Fibroblast of skin of right quadriceps (primary cell): ENCODE results near the gene GRIP2.

ENCODE experiments used
- DNase-seq: peaks from one replicate; pipeline ENCODE4 v3.0.0-alpha.2; 2013

The GRIP2 gene

GRCh38 chr3:14561051-14561960, 21.2 kb upstream of the GRIP2 start:
- DNase-seq, result peak; percentile 33

- no peak for DNase-seq
These were observed 20.0 kb upstream of the GRIP2 start for GRCh38 chr3:14560110-14560509.

GRCh38 chr3:14558029-14558428, 17.9 kb upstream of the GRIP2 start:
- DNase-seq, result no peak

- DNase-seq, result no peak
These were observed 15.7 kb upstream of the GRIP2 start for GRCh38 chr3:14555835-14556234.

- DNase-seq, result no peak
These were observed 14.6 kb upstream of the GRIP2 start for GRCh38 chr3:14554715-14555114.

GRCh38 chr3:14553871-14554270, 13.7 kb upstream of the GRIP2 start:
- DNase-seq, result no peak

GRCh38 chr3:14552717-14553116, 12.6 kb upstream of the GRIP2 start:
- no peak for DNase-seq

- no peak for DNase-seq
These were observed 12.0 kb upstream of the GRIP2 start for GRCh38 chr3:14552041-14552648.

GRCh38 chr3:14550651-14551611, 10.8 kb upstream of the GRIP2 start:
- no peak for DNase-seq

GRCh38 chr3:14550181-14550580, 10.0 kb upstream of the GRIP2 start:
- no peak for DNase-seq

GRCh38 chr3:14549256-14549919, 9.2 kb upstream of the GRIP2 start:
- no peak for DNase-seq

GRCh38 chr3:14548321-14548729, 8.2 kb upstream of the GRIP2 start:
- peak; percentile 45 for DNase-seq

- no peak for DNase-seq
These were observed 7.6 kb upstream of the GRIP2 start for GRCh38 chr3:14547693-14548092.

GRCh38 chr3:14546041-14546440, 5.9 kb upstream of the GRIP2 start:
- no peak for DNase-seq

GRCh38 chr3:14545251-14545635, 5.1 kb upstream of the GRIP2 start:
- DNase-seq, result no peak

GRCh38 chr3:14544282-14545250, 4.4 kb upstream of the GRIP2 start:
- no peak for DNase-seq

- no peak for DNase-seq
These were observed 3.3 kb upstream of the GRIP2 start for GRCh38 chr3:14543446-14543845.

GRCh38 chr3:14542656-14543055, 2.5 kb upstream of the GRIP2 start:
- DNase-seq, result no peak

GRCh38 chr3:14541646-14542045, 1.5 kb upstream of the GRIP2 start:
- DNase-seq, result no peak

- no peak for DNase-seq
These were observed 761 bp upstream of the GRIP2 start for GRCh38 chr3:14540821-14541385.

GRCh38 chr3:14539384-14539741, 779 bp downstream of the GRIP2 start:
- DNase-seq, result no peak
